Measurements from ENCODE around the gene TNIK. TPM values are rescaled to one million over a fixed set of nuclear protein-coding genes. Genes with fewer than 3 reads are reported as not detected.
"Not testable (repeated sequence)": the region's sequence is repeated elsewhere in the genome, so short reads cannot be mapped to it uniquely, and the experiment has no call there.

The TNIK gene
- total RNA-seq, 2 donors from 2014 or later, result 31.7 to 37.9 TPM

GRCh38 chr3:171456765-171457606 is 3.2 kb downstream of the TNIK start:
- peak overlapping the region; percentile 12 to 84 for H3K27ac Mint-ChIP-seq
- ATAC-seq (no peak), DNase-seq (ENCODE audit: low spot score in 2 of 2) (no peak)
- no peaks in the 10 kb centered on the region for H3K9me3 Mint-ChIP-seq
- peaks cover 12 to 15% of the 10 kb centered on the region in 2 donors for H3K36me3 Mint-ChIP-seq

GRCh38 chr3:171455603-171456550 is 4.3 kb downstream of the TNIK start:
- Mint-ChIP-seq H3K27ac (peak overlapping the region in 1 of 2 donors; percentile 12), H3K36me3 (peaks cover 12 to 13% of the 10 kb centered on the region in 2 donors), H3K9me3 (no peaks in the 10 kb centered on the region)
- ATAC-seq (peak in 1 of 2 donors; percentile 23), DNase-seq (ENCODE audit: low spot score in 2 of 2) (no peak)

DNA sequence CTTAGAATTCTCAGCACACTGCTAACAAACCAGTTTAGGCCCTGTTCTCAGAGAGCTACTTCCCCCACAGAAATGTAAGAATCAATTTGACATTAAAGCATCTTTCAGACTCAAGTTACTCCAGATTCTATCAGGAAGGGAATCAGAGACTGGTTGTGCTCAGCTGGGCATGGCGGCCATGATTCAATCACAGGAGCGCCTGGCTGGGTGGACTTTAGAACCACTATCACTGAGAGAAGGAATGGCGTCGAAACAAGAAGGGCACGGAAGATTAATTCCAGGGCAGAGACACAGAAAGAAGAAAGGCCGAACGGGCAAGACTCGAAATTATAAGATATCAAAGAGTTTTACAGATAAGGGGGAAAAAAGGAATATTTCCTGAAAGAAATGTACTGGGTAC is 6.2 kb downstream of the TNIK start:
- Mint-ChIP-seq H3K36me3 (peaks cover 2 to 9% of the 10 kb centered on the region in 2 donors), H3K27ac (no peak overlapping the region), H3K9me3 (no peaks in the 10 kb centered on the region)
- DNase-seq (ENCODE audit: low spot score in 2 of 2) (no peak), ATAC-seq (no peak)

DNA sequence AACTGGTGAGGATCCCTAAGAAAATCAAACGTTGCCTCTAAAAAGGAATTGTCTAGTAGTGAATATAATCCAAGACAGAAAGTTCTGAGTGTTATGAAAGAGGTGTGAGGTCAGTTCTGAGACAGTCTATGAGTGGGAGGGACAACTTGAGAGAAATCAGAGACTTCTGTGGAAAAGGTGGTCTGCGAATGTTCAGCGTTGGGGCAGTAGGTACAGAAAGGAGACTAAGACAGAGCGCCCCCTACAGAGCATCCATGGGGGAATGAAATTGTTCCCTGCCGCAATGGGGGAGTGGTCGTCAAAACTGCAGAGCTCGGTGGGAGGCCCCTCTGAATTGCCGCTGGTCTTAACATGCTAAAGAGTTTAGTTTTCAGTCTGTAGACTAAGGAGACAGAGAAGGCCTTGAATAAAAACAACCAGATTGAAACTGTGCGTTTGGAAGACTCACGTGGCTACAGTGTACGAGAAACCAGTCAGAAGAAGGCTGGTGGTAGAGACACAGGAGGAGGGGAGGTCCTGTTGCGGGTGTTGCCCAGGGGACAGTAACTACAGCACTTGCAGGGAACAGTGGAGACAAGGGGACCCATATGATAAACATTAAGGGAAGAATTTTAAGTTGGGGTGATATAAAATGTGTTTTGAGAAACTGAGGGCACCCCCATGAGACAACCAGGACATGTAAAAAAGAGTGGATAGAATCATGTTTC is 6.9 kb downstream of the TNIK start:
- no peak for DNase-seq (ENCODE audit: low spot score in 2 of 2)

GRCh38 chr3:171452328-171452727 is 7.9 kb downstream of the TNIK start:
- ATAC-seq (no peak), DNase-seq (ENCODE audit: low spot score in 2 of 2) (no peak)
- Mint-ChIP-seq H3K36me3 (no peaks in the 10 kb centered on the region), H3K9me3 (no peaks in the 10 kb centered on the region), H3K27ac (no peak overlapping the region)

More for the DNA sequence above, 6.9 kb downstream of the TNIK start:
- no peak for ATAC-seq
- Mint-ChIP-seq H3K9me3 (no peaks in the 10 kb centered on the region), H3K36me3 (peaks cover 0 to 2% of the 10 kb centered on the region in 2 donors), H3K27ac (no peak overlapping the region)

DNA sequence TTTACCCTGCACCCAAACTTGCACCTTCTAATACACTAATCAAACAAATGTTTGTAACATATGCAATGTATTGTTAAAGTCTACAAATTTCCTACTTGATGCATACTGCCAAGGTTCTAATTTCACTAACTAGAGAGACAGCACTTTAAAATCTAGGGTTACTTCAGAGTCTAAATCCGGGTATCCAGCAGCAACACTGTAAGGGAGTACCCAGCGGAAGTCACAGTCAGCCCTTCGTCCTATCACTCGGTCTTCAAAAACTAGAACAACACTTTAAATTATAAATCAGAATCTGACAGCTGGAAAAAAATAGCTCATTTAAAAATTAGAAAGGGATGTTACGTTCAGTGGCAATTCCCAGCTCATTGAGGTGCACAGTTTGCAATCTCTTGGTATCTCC is 8.3 kb downstream of the TNIK start:
- no peak for DNase-seq (ENCODE audit: low spot score in 2 of 2)
- H3K36me3 Mint-ChIP-seq, result no peaks in the 10 kb centered on the region
- no peak overlapping the region for H3K27ac Mint-ChIP-seq
- H3K9me3 Mint-ChIP-seq, result no peaks in the 10 kb centered on the region
- ATAC-seq, result no peak

DNA sequence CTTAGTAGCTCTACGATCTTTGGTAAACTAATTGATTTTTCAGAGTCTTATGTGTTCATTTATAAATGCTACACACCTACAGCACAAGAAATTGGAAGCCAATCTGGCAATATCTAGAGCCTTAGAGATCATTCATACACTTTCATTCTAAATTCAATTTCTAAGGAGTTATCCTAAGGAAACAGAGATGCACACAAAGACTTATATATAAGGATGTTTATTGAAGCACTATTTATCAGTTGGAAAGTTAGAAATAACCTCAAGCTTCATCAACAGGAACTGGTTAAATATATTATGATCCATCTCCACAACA is 12.7 kb downstream of the TNIK start:
- not testable (repeated sequence) for H3K27ac Mint-ChIP-seq; H3K36me3 Mint-ChIP-seq; DNase-seq (ENCODE audit: low spot score in 2 of 2); H3K9me3 Mint-ChIP-seq; ATAC-seq

DNA sequence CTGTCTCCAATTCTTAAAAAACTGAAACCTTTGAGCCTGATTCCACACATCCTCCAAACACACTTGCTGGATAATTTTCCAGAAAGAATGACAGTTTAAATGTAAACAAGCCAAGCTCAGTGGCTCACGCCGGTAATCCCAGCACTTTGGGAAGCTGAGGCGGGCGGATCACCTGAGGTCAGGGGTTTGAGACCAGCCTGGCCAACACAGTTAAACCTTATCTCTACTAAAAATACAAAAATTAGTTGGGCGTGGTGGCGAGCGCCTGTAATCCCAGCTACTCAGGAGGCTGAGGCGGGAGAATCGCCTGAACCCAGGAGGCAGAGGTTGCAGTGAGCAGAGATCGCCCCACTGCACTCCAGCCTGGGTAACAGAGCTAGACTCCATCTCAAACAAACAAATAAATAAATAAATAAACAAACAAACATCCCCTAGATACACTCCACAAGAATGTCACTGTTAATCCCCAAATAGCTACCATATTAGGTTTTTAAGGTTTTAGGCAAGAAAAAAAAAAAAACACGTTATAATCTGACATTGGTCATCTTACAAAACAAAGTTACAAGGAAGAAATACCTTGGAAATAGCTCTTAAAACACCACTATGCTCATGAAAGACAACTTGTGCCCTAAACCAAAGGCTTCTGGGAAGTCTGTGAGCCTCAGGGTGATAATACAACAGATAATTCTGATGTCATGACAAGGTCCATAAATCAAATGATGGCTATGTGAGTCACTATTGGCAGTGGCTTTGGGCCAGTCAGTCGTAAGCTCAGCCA is 13.2 kb downstream of the TNIK start:
- Mint-ChIP-seq H3K9me3 (no peaks in the 10 kb centered on the region), H3K36me3 (peaks cover 0 to 7% of the 10 kb centered on the region in 2 donors), H3K27ac (no peak overlapping the region)
- DNase-seq (ENCODE audit: low spot score in 2 of 2), result no peak
- ATAC-seq, result no peak

DNA sequence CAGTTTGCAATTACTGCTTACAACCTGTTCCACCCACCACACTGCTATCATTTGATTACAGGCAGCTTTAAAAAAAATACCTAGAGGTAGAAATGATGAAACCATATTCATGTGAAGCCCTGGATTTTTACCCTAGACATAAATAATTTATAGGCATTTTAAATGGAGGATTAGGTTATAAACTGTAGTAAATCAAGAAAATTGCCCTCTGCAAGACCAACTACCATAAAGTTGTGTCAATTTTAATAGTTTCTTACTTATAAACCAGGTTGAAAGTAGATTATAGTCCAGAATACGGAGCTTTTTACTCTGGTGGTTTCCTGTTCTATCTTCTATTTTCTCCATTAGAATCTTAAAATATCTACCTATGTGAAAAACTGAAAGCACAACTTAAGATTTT is 13.9 kb downstream of the TNIK start:
- Mint-ChIP-seq H3K9me3 (no peaks in the 10 kb centered on the region), H3K27ac (no peak overlapping the region), H3K36me3 (peaks cover 0 to 7% of the 10 kb centered on the region in 2 donors)
- ATAC-seq (no peak), DNase-seq (ENCODE audit: low spot score in 2 of 2) (no peak)

DNA sequence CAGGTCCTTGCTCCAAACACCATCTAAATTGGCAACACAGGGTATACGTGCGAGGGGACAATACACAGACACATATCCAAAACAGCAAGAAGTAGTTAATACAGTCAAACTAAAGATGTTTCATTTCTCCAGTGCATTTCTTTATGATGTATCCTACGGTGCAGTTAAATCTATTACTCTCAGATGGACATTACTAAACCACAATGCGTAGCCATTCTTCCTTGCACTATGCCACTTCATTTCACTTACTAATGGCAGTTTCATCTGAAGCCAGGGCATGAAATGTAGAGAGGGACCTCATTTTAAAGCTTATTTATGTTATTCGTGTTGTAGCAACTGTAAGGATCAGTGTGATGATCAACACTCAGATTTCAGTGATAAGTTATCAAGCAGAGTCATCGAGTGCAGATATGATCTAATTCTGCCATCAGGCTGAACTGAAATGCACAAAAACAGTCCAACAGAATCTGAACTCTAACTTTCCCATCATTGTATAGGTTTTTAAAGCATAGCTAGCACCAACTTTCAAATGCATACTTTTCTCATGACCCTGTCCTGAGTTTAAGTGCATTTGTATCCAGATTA is 14.5 kb downstream of the TNIK start:
- Mint-ChIP-seq H3K27ac (no peak overlapping the region), H3K9me3 (no peaks in the 10 kb centered on the region), H3K36me3 (peaks cover 0 to 7% of the 10 kb centered on the region in 2 donors)
- DNase-seq (ENCODE audit: low spot score in 2 of 2) (no peak), ATAC-seq (no peak)

- ATAC-seq (no peak), DNase-seq (ENCODE audit: low spot score in 2 of 2) (no peak)
- peaks cover 0 to 7% of the 10 kb centered on the region in 2 donors for H3K36me3 Mint-ChIP-seq
- H3K27ac Mint-ChIP-seq, result no peak overlapping the region
- H3K9me3 Mint-ChIP-seq, result no peaks in the 10 kb centered on the region
Measured at GRCh38 chr3:171444001-171444690, 16.1 kb downstream of the TNIK start.

GRCh38 chr3:171443211-171443957 is 16.8 kb downstream of the TNIK start:
- H3K27ac Mint-ChIP-seq, result no peak overlapping the region
- ATAC-seq (no peak), DNase-seq (ENCODE audit: low spot score in 2 of 2) (no peak)
- peaks cover 0 to 7% of the 10 kb centered on the region in 2 donors for H3K36me3 Mint-ChIP-seq
- H3K9me3 Mint-ChIP-seq, result no peaks in the 10 kb centered on the region

DNA sequence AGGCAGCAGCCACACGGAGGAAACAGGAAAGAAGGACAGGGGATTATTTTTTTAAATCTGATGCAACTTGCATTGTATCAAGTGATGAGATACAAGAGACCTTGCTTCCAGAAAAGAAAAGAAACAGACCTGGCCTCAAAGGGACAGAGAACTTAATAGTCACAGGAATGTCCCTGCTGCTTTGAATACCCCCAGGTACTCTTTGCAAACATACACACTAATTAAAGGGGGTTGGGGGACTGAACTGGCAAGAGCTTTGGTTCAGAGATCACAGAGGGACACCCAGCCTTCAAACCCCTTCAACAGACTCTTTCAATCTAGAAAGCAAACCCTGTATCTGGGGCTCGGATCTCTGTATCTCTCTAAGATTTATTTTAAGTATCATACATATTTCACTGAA is 18.0 kb downstream of the TNIK start:
- ATAC-seq (no peak), DNase-seq (ENCODE audit: low spot score in 2 of 2) (no peak)
- H3K9me3 Mint-ChIP-seq, result no peaks in the 10 kb centered on the region
- peaks cover 0 to 7% of the 10 kb centered on the region in 2 donors for H3K36me3 Mint-ChIP-seq
- H3K27ac Mint-ChIP-seq, result no peak overlapping the region

DNA sequence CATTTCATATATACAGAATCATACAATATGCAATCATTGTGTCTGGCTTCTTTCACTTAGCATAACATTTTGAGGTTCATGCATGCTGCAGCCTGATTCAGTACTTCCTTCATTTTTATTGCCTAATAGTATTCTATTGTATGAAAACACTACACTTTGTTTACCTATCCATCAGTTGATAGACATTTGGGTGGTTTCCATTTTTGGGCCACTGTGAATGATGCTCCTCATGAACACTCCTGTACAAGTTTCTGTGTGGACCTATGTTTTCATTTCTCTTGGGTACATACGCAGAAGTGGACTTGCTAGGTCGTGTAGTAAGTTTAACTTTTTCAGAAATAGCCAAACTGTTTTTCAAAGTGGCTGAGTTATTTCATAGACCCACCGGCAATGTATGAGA is 18.8 kb downstream of the TNIK start:
- Mint-ChIP-seq H3K27ac (no peak overlapping the region), H3K36me3 (peaks cover 0 to 7% of the 10 kb centered on the region in 2 donors), H3K9me3 (no peaks in the 10 kb centered on the region)
- no peak for ATAC-seq
- no peak for DNase-seq (ENCODE audit: low spot score in 2 of 2)

DNA sequence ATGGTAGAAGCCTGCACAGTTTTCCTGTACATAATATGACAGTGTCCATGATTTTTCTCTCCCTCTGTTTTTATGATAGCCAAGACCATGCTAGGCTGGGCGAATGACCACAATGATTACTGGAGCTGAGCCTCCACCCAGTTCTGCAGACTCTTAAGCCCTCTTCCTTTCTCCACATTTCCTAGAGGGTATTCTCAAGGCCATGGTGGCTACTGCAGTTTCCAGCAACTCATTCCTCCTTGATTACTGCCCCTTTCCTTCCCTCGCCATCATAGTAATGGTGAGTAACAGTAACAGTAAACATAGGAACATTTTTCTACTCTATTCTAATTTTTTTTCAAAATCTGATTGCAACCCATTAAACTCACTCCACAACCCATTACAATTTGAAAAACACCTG is 20.2 kb downstream of the TNIK start:
- Mint-ChIP-seq H3K36me3 (peaks cover 0 to 7% of the 10 kb centered on the region in 2 donors), H3K27ac (no peak overlapping the region), H3K9me3 (no peaks in the 10 kb centered on the region)
- DNase-seq (ENCODE audit: low spot score in 2 of 2) (no peak), ATAC-seq (no peak)
